GM06990 (cell line): Measurements from ENCODE around the gene PKN2.
"Not testable (repeated sequence)": the region's sequence is repeated elsewhere in the genome, so short reads cannot be mapped to it uniquely, and the experiment has no call there.

Source experiments
- DNase-seq: peaks from one replicate; pipeline ENCODE4 v3.0.0-alpha.2; 2011; ENCODE audit not compliant: insufficient read length; ENCODE audit errors: extremely low read depth
- H3K27me3 ChIP-seq: replicated peaks from 2 replicates; pipeline ENCODE4 v1.6.0; 2011; ENCODE audit warnings: low read length; ENCODE audit not compliant: control insufficient read depth, insufficient read depth
- H3K36me3 ChIP-seq: 2 replicates; pipeline ENCODE4 v1.5.1; 2011; ENCODE audit warnings: low read length; ENCODE audit not compliant: control insufficient read depth, insufficient read depth
- H3K4me3 ChIP-seq: replicated peaks from 2 replicates; pipeline ENCODE4 v1.5.1; 2011; ENCODE audit warnings: low read depth, mild to moderate bottlenecking, control low read depth, low read length
- CTCF ChIP-seq: IDR thresholded peaks from 2 replicates; pipeline ENCODE4 v1.5.1; 2011; ENCODE audit warnings: low read length, control low read depth, mild to moderate bottlenecking, inconsistent platforms; ENCODE audit not compliant: insufficient read depth, poor library complexity, severe bottlenecking

PKN2 gene

GRCh38 chr1:88802950-88803349 is 118.9 kb downstream of the PKN2 start:
- peaks cover 7% of the 10 kb centered on the region for H3K36me3 ChIP-seq
- DNase-seq, result no peak
- H3K27me3 ChIP-seq, result no peaks in the 10 kb centered on the region
- H3K4me3 ChIP-seq, result no peak overlapping the region
- TF ChIP-seq CTCF, result no peak

GRCh38 chr1:88803444-88803843 is 119.4 kb downstream of the PKN2 start:
- TF ChIP-seq CTCF, result no peak
- no peak for DNase-seq
- Histone ChIP-seq H3K27me3 (no peaks in the 10 kb centered on the region), H3K4me3 (no peak overlapping the region), H3K36me3 (peaks cover 7% of the 10 kb centered on the region)

- no peak for DNase-seq
- Histone ChIP-seq H3K4me3 (no peak overlapping the region), H3K27me3 (no peaks in the 10 kb centered on the region), H3K36me3 (peaks cover 3% of the 10 kb centered on the region)
- TF ChIP-seq CTCF, result no peak
Observed at GRCh38 chr1:88812366-88812765, 128.3 kb downstream of the PKN2 start.

- no peak for DNase-seq
- H3K36me3 ChIP-seq, result peaks cover 3% of the 10 kb centered on the region
- no peaks in the 10 kb centered on the region for H3K27me3 ChIP-seq
- H3K4me3 ChIP-seq, result no peak overlapping the region
- TF ChIP-seq CTCF, result no peak
Observed at GRCh38 chr1:88813471-88813870, 129.4 kb downstream of the PKN2 start.

- not testable (repeated sequence) for H3K4me3 ChIP-seq, DNase-seq, H3K36me3 ChIP-seq, H3K27me3 ChIP-seq
Observed at GRCh38 chr1:88819642-88820041, 135.6 kb downstream of the PKN2 start.

- no peak overlapping the region for H3K4me3 ChIP-seq
- no peaks in the 10 kb centered on the region for H3K27me3 ChIP-seq
- DNase-seq, result no peak
- peaks cover 2% of the 10 kb centered on the region for H3K36me3 ChIP-seq
- no peak for TF ChIP-seq CTCF
Observed at GRCh38 chr1:88825721-88826120, 141.6 kb downstream of the PKN2 start.
